SK-N-SH treated with all-trans-retinoic acid at 6 μM for 48 hours (cell line): Measurements from ENCODE around the gene GCA.

Experiments
- ATAC-seq: fragments of 200-7000 bp; cut with Tn5 transposase; 3 replicates; pipeline ENCODE4 v1.9.1; 2020; ENCODE audit warnings: mild to moderate bottlenecking, moderate library complexity
- ARNTL ChIP-seq: fragments of 450-650 bp; formaldehyde crosslinking; IDR thresholded peaks from 2 replicates; pipeline ENCODE4 v1.5.0; 2020; ENCODE audit warnings: low read depth, mild to moderate bottlenecking, moderate library complexity, borderline replicate concordance
- BACH2 ChIP-seq: fragments of 250-450 bp; sonication (Bioruptor Pico); IDR thresholded peaks from 2 replicates; pipeline ENCODE4 v1.9.0; 2021; ENCODE audit warnings: mild to moderate bottlenecking, borderline replicate concordance
- CSDC2 ChIP-seq: fragments of 250-450 bp; sonication (Bioruptor Pico); IDR thresholded peaks from 2 replicates; pipeline ENCODE4 v1.5.0; 2020; ENCODE audit warnings: mild to moderate bottlenecking, moderate library complexity
- ESRRG ChIP-seq: fragments of 250-450 bp; sonication (Bioruptor Pico); IDR thresholded peaks from 2 replicates; pipeline ENCODE4 v1.6.1; 2021; ENCODE audit warnings: mild to moderate bottlenecking
- ISL1 ChIP-seq: fragments of 250-450 bp; sonication (Bioruptor Pico); IDR thresholded peaks from 2 replicates; pipeline ENCODE4 v2.1.2; 2022; ENCODE audit warnings: mild to moderate bottlenecking, moderate library complexity
- OSR1 ChIP-seq: fragments of 250-450 bp; sonication (Bioruptor Pico); IDR thresholded peaks from 2 replicates; pipeline ENCODE4 v1.8.0; 2022; ENCODE audit warnings: moderate library complexity, mild to moderate bottlenecking, inconsistent platforms
- PPARA ChIP-seq: fragments of 250-450 bp; sonication (Bioruptor Pico); IDR thresholded peaks from 2 replicates; pipeline ENCODE4 v1.5.0; 2020; ENCODE audit warnings: mild to moderate bottlenecking, borderline replicate concordance
- RARB ChIP-seq: fragments of 250-450 bp; sonication (Bioruptor Pico); IDR thresholded peaks from 2 replicates; pipeline ENCODE4 v1.8.0; 2021; ENCODE audit warnings: mild to moderate bottlenecking, moderate library complexity
- SNAI2 ChIP-seq: fragments of 250-450 bp; sonication (Bioruptor Pico); IDR thresholded peaks from 2 replicates; pipeline ENCODE4 v1.5.0; 2020; ENCODE audit warnings: mild to moderate bottlenecking, moderate library complexity
- TCF4 ChIP-seq: fragments of 250-450 bp; sonication (Bioruptor Pico); IDR thresholded peaks from 2 replicates; pipeline ENCODE4 v1.8.0; 2021; ENCODE audit warnings: mild to moderate bottlenecking, moderate library complexity, borderline replicate concordance
- TOX ChIP-seq: fragments of 250-450 bp; sonication (Bioruptor Pico); IDR thresholded peaks from 2 replicates; pipeline ENCODE4 v1.8.0; 2021; ENCODE audit warnings: mild to moderate bottlenecking, moderate library complexity, borderline replicate concordance
- TSHZ2 ChIP-seq: fragments of 250-450 bp; sonication (Bioruptor Pico); IDR thresholded peaks from 2 replicates; pipeline ENCODE4 v1.5.0; 2020; ENCODE audit warnings: mild to moderate bottlenecking, moderate library complexity
- ZC3H10 ChIP-seq: fragments of 250-450 bp; sonication (Bioruptor Pico); IDR thresholded peaks from 2 replicates; pipeline ENCODE4 v1.5.1; 2021; ENCODE audit warnings: mild to moderate bottlenecking, moderate library complexity
- ZFP3 ChIP-seq: fragments of 250-450 bp; sonication (Bioruptor Pico); IDR thresholded peaks from 2 replicates; pipeline ENCODE4 v1.5.0; 2020; ENCODE audit warnings: mild to moderate bottlenecking, moderate library complexity
- ZFP30 ChIP-seq: fragments of 450-650 bp; formaldehyde crosslinking; IDR thresholded peaks from 2 replicates; pipeline ENCODE4 v1.5.0; 2022; ENCODE audit warnings: mild to moderate bottlenecking, moderate library complexity
- ZNF565 ChIP-seq: fragments of 450-650 bp; formaldehyde crosslinking; conservative IDR thresholded peaks from 2 replicates; pipeline ENCODE4 v1.5.0; 2020; ENCODE audit warnings: low read depth, mild to moderate bottlenecking, moderate library complexity
- ZNF70 ChIP-seq: fragments of 450-650 bp; formaldehyde crosslinking; IDR thresholded peaks from 2 replicates; pipeline ENCODE4 v1.5.0; 2020; ENCODE audit warnings: mild to moderate bottlenecking, moderate library complexity
- ZNF8 ChIP-seq: fragments of 450-650 bp; formaldehyde crosslinking; IDR thresholded peaks from 2 replicates; pipeline ENCODE4 v1.5.0; 2020; ENCODE audit warnings: mild to moderate bottlenecking, moderate library complexity
- TF ChIP-seq, protein P1 (sequence below): fragments of 250-450 bp; sonication (Bioruptor Pico); IDR thresholded peaks from 2 replicates; pipeline ENCODE4 v1.5.1; 2021; ENCODE audit warnings: mild to moderate bottlenecking, moderate library complexity
- TF ChIP-seq, protein P2 (sequence below): fragments of 250-450 bp; sonication (Bioruptor Pico); IDR thresholded peaks from 2 replicates; pipeline ENCODE4 v1.5.1; 2020; ENCODE audit warnings: low read depth, mild to moderate bottlenecking, moderate library complexity
- TF ChIP-seq, protein P3 (sequence below): fragments of 250-450 bp; sonication (Bioruptor Pico); IDR thresholded peaks from 2 replicates; pipeline ENCODE4 v1.8.0; 2021; ENCODE audit warnings: low read depth, mild to moderate bottlenecking, moderate library complexity, borderline replicate concordance
- TF ChIP-seq, protein P4 (sequence below): fragments of 250-450 bp; sonication (Bioruptor Pico); IDR thresholded peaks from 2 replicates; pipeline ENCODE4 v1.8.0; 2020; ENCODE audit warnings: mild to moderate bottlenecking, moderate library complexity, borderline replicate concordance

Gene GCA

DNA sequence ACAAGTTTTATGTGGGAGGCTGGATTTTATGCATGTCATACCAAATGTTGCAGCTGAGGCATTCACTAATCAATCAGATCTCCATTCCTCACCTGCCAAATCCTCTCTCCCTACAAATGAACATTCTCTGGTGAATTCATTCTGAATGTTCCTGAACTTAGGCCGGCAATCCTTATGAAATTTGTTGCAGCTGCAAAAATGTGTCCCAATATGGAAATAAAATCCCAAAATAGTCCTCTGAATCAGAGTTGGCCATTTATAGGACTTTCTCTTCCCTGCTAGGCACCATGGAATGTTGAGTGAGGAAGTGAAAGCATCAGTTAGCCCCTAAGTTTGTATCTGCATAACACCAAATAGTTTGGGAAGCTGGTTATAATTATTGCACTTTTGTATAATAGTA lies 25.6 kb downstream of the GCA start:
- TF ChIP-seq, protein P1, sequence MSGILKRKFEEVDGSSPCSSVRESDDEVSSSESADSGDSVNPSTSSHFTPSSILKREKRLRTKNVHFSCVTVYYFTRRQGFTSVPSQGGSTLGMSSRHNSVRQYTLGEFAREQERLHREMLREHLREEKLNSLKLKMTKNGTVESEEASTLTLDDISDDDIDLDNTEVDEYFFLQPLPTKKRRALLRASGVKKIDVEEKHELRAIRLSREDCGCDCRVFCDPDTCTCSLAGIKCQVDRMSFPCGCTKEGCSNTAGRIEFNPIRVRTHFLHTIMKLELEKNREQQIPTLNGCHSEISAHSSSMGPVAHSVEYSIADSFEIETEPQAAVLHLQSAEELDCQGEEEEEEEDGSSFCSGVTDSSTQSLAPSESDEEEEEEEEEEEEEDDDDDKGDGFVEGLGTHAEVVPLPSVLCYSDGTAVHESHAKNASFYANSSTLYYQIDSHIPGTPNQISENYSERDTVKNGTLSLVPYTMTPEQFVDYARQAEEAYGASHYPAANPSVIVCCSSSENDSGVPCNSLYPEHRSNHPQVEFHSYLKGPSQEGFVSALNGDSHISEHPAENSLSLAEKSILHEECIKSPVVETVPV (CRISPR knock-in tag) = no peak
- TF ChIP-seq, protein P2, sequence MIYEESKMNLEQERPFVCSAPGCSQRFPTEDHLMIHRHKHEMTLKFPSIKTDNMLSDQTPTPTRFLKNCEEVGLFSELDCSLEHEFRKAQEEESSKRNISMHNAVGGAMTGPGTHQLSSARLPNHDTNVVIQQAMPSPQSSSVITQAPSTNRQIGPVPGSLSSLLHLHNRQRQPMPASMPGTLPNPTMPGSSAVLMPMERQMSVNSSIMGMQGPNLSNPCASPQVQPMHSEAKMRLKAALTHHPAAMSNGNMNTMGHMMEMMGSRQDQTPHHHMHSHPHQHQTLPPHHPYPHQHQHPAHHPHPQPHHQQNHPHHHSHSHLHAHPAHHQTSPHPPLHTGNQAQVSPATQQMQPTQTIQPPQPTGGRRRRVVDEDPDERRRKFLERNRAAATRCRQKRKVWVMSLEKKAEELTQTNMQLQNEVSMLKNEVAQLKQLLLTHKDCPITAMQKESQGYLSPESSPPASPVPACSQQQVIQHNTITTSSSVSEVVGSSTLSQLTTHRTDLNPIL (CRISPR knock-in tag) = no peak
- TF ChIP-seq, protein P3, sequence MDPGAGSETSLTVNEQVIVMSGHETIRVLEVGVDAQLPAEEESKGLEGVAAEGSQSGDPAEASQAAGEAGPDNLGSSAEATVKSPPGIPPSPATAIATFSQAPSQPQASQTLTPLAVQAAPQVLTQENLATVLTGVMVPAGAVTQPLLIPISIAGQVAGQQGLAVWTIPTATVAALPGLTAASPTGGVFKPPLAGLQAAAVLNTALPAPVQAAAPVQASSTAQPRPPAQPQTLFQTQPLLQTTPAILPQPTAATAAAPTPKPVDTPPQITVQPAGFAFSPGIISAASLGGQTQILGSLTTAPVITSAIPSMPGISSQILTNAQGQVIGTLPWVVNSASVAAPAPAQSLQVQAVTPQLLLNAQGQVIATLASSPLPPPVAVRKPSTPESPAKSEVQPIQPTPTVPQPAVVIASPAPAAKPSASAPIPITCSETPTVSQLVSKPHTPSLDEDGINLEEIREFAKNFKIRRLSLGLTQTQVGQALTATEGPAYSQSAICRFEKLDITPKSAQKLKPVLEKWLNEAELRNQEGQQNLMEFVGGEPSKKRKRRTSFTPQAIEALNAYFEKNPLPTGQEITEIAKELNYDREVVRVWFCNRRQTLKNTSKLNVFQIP (CRISPR knock-in tag) = no peak
- TF ChIP-seq ZC3H10 (CRISPR knock-in tag) = no peak
- TF ChIP-seq ZNF8 (CRISPR knock-in tag) = no peak
- no peak for TF ChIP-seq TCF4 (CRISPR knock-in tag)
- TF ChIP-seq CSDC2 (CRISPR knock-in tag) = no peak
- no peak for TF ChIP-seq SNAI2 (CRISPR knock-in tag)
- TF ChIP-seq BACH2 (CRISPR knock-in tag) = no peak
- TF ChIP-seq TOX (CRISPR knock-in tag) = no peak
- TF ChIP-seq OSR1 (CRISPR knock-in tag) = no peak
- no peak for TF ChIP-seq ISL1 (CRISPR knock-in tag)
- no peak for TF ChIP-seq PPARA (CRISPR knock-in tag)
- TF ChIP-seq ZFP3 (CRISPR knock-in tag) = no peak
- no peak for TF ChIP-seq ZNF70
- TF ChIP-seq ZNF565 = no peak
- TF ChIP-seq, protein P4, sequence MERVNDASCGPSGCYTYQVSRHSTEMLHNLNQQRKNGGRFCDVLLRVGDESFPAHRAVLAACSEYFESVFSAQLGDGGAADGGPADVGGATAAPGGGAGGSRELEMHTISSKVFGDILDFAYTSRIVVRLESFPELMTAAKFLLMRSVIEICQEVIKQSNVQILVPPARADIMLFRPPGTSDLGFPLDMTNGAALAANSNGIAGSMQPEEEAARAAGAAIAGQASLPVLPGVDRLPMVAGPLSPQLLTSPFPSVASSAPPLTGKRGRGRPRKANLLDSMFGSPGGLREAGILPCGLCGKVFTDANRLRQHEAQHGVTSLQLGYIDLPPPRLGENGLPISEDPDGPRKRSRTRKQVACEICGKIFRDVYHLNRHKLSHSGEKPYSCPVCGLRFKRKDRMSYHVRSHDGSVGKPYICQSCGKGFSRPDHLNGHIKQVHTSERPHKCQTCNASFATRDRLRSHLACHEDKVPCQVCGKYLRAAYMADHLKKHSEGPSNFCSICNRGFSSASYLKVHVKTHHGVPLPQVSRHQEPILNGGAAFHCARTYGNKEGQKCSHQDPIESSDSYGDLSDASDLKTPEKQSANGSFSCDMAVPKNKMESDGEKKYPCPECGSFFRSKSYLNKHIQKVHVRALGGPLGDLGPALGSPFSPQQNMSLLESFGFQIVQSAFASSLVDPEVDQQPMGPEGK (CRISPR knock-in tag) = no peak
- TF ChIP-seq, all 23 proteins: peak for 0

GRCh38 chr2:162370931-162371330 lies 27.0 kb downstream of the GCA start:
- TF ChIP-seq SNAI2 (CRISPR knock-in tag) (no peak), TOX (CRISPR knock-in tag) (no peak), ZNF70 (no peak), CSDC2 (CRISPR knock-in tag) (no peak), RARB (CRISPR knock-in tag) (no peak), ISL1 (CRISPR knock-in tag) (no peak), TSHZ2 (CRISPR knock-in tag) (no peak), PPARA (CRISPR knock-in tag) (no peak)
- TF ChIP-seq, all 23 proteins: peak for 0
- ATAC-seq = no peak

More for the DNA sequence above, 25.6 kb downstream of the GCA start:
- ATAC-seq = no peak

DNA sequence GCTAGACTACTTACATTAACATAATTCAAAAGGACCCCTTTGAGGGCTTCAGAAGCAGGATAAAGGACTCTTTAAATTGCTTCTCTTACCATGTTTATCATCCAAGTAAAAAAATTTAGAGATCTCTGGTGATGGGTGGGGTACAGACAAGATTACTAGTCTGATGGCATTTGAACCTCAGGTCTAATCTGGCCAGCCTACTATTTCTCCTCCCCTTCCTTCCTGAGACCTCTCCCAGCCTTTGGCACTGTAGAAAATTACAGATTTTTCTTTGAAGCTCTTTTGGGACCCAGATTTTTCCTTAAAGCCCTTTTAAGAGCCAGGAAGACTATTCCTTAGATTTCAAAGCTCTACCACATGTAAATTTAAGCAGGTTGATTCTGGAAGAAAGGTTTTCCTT lies 28.9 kb downstream of the GCA start:
- no peak for ATAC-seq
- TF ChIP-seq ESRRG (CRISPR knock-in tag) (no peak), CSDC2 (CRISPR knock-in tag) (no peak), ZNF8 (CRISPR knock-in tag) (no peak), OSR1 (CRISPR knock-in tag) (no peak), ARNTL (CRISPR knock-in tag) (no peak), ZNF70 (no peak), PPARA (CRISPR knock-in tag) (no peak), TCF4 (CRISPR knock-in tag) (no peak), ISL1 (CRISPR knock-in tag) (no peak), RARB (CRISPR knock-in tag) (no peak), TOX (CRISPR knock-in tag) (no peak), ZNF565 (no peak), SNAI2 (CRISPR knock-in tag) (no peak), ZFP3 (CRISPR knock-in tag) (no peak), ZFP30 (no peak), TSHZ2 (CRISPR knock-in tag) (no peak), BACH2 (CRISPR knock-in tag) (no peak)
- TF ChIP-seq, protein P2 (CRISPR knock-in tag) = no peak
